ENCODE results near the gene HDHD5. TPM values are rescaled to one million over a fixed set of nuclear protein-coding genes. Genes with fewer than 3 reads are reported as not detected.
A peak's percentile ranks its signal among the peaks of the same experiment; 100 is the strongest.

Gene HDHD5
- total and polyA plus RNA-seq, 7 donors: 26.7 to 49.0 (median 33.9) TPM

DNA sequence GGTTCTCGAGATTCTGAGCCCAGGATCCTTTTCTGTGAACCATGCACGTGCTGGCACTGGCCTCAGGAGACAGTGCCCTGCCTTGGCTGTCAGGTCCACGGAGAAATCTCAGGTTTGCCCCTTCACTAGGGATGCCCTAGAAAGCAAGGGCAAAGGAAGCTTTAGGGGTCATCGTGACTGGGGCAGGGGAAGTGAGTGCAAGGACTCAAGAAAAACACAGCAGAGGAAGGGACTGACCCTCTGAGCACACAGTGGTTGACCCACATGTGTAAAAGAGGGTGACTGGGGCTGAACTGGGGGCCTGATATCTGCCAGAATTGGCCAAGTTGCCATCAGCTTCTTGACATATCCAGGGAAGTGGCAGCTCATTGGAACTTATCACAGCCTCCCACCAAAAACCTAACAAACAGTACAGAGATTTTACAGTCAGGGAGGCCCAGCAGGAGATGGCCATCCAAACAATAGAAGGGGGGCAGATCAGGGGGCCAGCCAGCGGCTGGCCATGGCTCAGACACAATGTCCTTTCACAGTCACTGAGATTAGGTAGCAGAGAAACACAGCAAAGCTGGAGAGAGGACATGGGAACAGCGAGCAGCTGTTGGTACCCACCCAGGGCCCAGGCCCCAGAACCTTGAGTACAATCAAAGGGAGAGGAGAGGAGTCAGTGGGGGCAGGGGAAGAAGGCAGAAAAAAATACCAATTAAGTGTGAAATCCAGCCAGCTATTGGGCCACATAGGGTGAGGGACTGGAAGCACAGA is 42.3 kb downstream of the HDHD5 start:
- peaks cover 13 to 37% (median 27%) of the 10 kb centered on the region in 3 donors for H3K27me3 ChIP-seq
- DNase-seq: no peak

DNA sequence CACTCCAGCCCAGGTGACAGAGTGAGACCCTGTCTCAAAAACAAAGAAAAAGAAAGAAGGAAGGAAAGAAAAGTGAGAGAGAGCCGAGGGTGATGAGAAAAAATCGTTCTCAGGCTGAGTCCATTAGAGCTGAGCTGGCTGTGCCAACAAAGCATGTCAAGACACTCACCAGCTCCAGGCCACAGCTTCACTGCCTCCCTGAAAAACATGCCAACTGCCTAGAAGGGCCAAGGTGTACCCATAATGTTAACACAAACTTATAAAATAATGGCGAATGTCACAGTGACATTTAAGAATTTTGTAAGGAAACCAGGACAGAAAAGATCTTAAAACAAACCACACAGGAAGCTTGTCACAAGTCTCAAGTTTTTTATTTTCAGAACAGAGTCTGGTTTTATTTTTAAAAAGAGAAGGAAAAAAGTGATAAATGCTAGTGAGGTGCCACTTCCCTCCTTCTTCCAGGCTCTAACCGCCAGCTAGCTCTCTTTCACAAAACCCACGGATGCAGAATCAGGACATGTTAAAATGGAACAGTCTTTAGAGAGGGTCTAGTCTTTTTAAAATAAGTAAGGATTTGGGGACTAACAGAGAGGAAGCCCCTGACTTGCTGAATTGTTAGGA is 43.0 kb downstream of the HDHD5 start:
- WGBS, 2 donors: 42 to 61% methylated on average over 5 of the region's 5 CpGs

More for the DNA sequence above, 42.3 kb downstream of the HDHD5 start:
- intact Hi-C loops (cut with DNase I): no loop called here
- H3K9me3 ChIP-seq: no peaks in the 10 kb centered on the region
- TF ChIP-seq, protein P1, sequence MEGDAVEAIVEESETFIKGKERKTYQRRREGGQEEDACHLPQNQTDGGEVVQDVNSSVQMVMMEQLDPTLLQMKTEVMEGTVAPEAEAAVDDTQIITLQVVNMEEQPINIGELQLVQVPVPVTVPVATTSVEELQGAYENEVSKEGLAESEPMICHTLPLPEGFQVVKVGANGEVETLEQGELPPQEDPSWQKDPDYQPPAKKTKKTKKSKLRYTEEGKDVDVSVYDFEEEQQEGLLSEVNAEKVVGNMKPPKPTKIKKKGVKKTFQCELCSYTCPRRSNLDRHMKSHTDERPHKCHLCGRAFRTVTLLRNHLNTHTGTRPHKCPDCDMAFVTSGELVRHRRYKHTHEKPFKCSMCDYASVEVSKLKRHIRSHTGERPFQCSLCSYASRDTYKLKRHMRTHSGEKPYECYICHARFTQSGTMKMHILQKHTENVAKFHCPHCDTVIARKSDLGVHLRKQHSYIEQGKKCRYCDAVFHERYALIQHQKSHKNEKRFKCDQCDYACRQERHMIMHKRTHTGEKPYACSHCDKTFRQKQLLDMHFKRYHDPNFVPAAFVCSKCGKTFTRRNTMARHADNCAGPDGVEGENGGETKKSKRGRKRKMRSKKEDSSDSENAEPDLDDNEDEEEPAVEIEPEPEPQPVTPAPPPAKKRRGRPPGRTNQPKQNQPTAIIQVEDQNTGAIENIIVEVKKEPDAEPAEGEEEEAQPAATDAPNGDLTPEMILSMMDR (IDR thresholded peaks at IDR 0.05): no peak
- TF ChIP-seq POLR2A (IDR thresholded peaks at IDR 0.05): no peak
- no peak overlapping the region for H3K4me3 ChIP-seq
- H3K27ac ChIP-seq: no peak overlapping the region
- 41 to 54% methylated on average over 6 of the region's 6 CpGs for WGBS, 2 donors
- peaks cover 0 to 16% (median 12%) of the 10 kb centered on the region in 4 donors for H3K4me1 ChIP-seq
- no peaks in the 10 kb centered on the region for H3K36me3 ChIP-seq

DNA sequence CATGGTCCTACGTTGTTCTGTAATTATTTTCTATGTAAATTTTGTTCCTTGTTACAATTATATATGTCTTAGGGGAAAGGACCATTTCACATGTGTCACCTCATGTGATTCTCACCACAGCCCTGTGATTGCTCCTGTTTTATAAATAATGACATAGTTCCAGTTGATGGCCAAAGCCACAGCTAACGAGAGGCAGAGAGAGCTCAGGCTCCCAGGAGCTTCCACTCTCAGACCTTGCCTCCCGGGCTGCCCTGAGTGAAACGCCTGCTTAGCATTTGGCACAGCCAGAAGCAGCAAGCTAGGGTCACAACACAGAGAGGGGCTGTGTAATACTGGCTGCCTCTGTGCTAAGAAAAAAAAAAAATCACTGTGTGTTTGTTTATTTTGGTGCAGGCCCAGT is 43.8 kb downstream of the HDHD5 start:
- Histone ChIP-seq H3K4me3 (no peak overlapping the region), H3K9me3 (no peaks in the 10 kb centered on the region), H3K4me1 (peaks cover 0 to under 1% (median 0%) of the 10 kb centered on the region in 4 donors), H3K36me3 (no peaks in the 10 kb centered on the region), H3K27ac (no peak overlapping the region), H3K27me3 (peaks cover 7 to 22% (median 14%) of the 10 kb centered on the region in 3 donors)
- intact Hi-C loops (cut with DNase I): no loop called here
- DNase-seq: peak; percentile 30
- 56 to 75% methylated on average over 4 of the region's 4 CpGs for WGBS, 2 donors
- TF ChIP-seq POLR2A (IDR thresholded peaks at IDR 0.05) (no peak), EP300 (IDR thresholded peaks at IDR 0.05) (no peak), POLR2AphosphoS5 (IDR thresholded peaks at IDR 0.05) (no peak)
- TF ChIP-seq, protein P1 (IDR thresholded peaks at IDR 0.05): no peak

More for the DNA sequence above, 43.0 kb downstream of the HDHD5 start:
- Histone ChIP-seq H3K27ac (no peak overlapping the region), H3K4me3 (no peak overlapping the region), H3K36me3 (no peaks in the 10 kb centered on the region), H3K4me1 (peaks cover 0 to 9% (median 5%) of the 10 kb centered on the region in 4 donors), H3K9me3 (no peaks in the 10 kb centered on the region), H3K27me3 (peaks cover 11 to 30% (median 20%) of the 10 kb centered on the region in 3 donors)
- intact Hi-C loops (cut with DNase I): no loop called here
- no peak for TF ChIP-seq EP300 (IDR thresholded peaks at IDR 0.05)
- TF ChIP-seq POLR2AphosphoS5 (IDR thresholded peaks at IDR 0.05): no peak
- TF ChIP-seq, protein P1 (IDR thresholded peaks at IDR 0.05): no peak
- no peak for TF ChIP-seq POLR2A (IDR thresholded peaks at IDR 0.05)
- DNase-seq: no peak

DNA sequence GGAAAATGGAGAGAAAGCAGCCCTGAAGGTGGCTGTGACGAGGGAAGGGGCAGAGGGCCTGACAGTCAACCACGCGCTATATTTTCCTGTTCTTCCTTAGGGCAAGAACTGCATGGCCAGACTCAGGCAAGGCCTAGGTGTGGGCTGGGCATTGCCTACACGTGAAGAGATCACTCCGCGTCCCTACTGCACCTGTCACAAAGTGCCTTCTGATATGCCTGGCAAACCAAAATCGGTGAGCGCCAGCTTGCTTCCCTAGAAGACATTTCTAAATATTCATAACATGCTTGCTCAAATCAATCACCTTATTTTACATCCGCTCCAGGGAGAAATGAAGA is 44.2 kb downstream of the HDHD5 start:
- H3K36me3 ChIP-seq: peaks cover 0 to 2% (median under 1%) of the 10 kb centered on the region in 4 donors
- intact Hi-C loops (cut with DNase I): no loop called here
- 85 to 86% methylated on average over 9 of the region's 9 CpGs for WGBS, 2 donors
- no peaks in the 10 kb centered on the region for H3K9me3 ChIP-seq
- no peaks in the 10 kb centered on the region for H3K4me1 ChIP-seq
- no peak overlapping the region for H3K4me3 ChIP-seq
- no peak overlapping the region for H3K27ac ChIP-seq
- DNase-seq: peak; percentile 57
- H3K27me3 ChIP-seq: peaks cover 6 to 19% (median 10%) of the 10 kb centered on the region in 3 donors
- TF ChIP-seq, protein P1 (IDR thresholded peaks at IDR 0.05): no peak
- TF ChIP-seq POLR2A (IDR thresholded peaks at IDR 0.05) (no peak), POLR2AphosphoS5 (IDR thresholded peaks at IDR 0.05) (no peak), EP300 (IDR thresholded peaks at IDR 0.05) (no peak)

Measured in sigmoid colon (tissue), 7 donors.